Measurements from ENCODE around the gene EEF1AKMT3. TPM values are rescaled to one million over a fixed set of nuclear protein-coding genes. Genes with fewer than 3 reads are reported as not detected.

Gene EEF1AKMT3
- polyA plus RNA-seq, 4 donors = 9.1 to 13.5 (median 12.4) TPM

GRCh38 chr12:57780284-57780897, 8.0 kb downstream of the EEF1AKMT3 start:
- no peak for DNase-seq (ENCODE audit: low read depth in 4 of 4, low spot score in 2 of 4)

GRCh38 chr12:57781244-57781643, 8.8 kb downstream of the EEF1AKMT3 start:
- DNase-seq (ENCODE audit: low read depth in 4 of 4, low spot score in 2 of 4) = no peak

- no peak for DNase-seq (ENCODE audit: low read depth in 4 of 4, low spot score in 2 of 4)
Measured at GRCh38 chr12:57781801-57782200, 9.4 kb downstream of the EEF1AKMT3 start.

DNA sequence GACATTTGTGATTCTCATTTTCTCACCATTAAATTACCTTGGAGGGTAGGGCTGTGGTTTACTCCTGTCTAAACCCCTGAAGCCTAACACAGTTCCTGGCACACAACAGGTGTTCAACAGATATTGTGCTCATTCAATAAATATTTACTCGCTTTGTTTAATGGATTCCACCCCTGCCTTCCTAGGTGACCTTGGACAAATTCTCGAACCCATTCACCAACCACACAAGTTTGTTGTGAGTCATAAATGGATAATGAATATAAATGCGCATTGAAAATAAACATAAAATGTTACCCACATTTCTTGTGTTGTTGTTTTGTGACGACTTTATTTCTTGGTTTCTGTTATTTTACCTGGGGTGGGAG, 9.8 kb downstream of the EEF1AKMT3 start:
- DNase-seq (ENCODE audit: low read depth in 4 of 4, low spot score in 2 of 4) = no peak

DNA sequence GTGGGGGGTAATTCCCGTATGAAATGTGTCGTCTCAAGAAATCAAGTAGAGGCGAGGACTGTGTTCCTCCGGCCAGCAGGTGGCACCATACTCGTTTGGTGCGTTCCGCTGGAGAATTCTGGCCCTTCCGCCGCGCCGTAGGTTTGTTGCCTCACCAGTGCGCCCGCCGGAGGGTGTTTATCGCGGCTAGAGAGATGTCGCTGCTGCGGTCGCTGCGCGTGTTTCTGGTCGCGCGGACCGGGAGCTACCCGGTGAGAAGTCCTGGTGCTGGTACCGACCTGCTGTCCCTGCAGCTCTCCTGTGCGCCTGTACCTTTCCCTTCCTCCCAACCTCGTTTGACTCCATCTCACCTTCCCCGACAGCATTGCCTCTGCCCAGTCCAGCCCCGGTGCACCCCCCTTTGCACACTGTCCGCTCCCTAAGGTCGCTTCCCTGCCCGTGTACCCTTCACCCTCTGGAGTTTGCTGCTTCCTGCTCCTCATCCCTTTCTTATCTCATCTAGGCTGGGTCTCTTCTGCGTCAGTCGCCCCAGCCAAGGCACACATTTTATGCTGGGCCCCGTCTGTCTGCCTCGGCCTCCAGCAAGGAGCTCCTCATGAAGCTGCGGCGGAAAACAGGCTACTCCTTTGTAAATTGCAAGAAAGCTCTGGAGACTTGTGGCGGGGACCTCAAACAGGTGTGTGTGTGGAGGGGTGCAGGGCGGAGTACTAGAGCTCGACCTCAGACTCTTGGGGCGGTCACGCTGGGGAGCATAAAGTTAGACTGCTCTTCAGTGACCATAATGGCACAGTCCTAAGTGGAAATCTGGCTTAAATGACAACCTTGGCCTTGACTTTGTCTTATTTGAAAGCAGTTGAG, 10.4 kb downstream of the EEF1AKMT3 start, which contains the start of gene TSFM:
Gene TSFM, plus strand, starts transcription at position 180 of the 858 bp plus-strand sequence. Its CDS starts 15 bp downstream, at position 195.
- peak; percentile 67 to 95 (median 87) for DNase-seq (ENCODE audit: low read depth in 4 of 4, low spot score in 2 of 4)

- no peak for DNase-seq (ENCODE audit: low read depth in 4 of 4, low spot score in 2 of 4)
Measured at GRCh38 chr12:57783466-57783801, 11.0 kb downstream of the EEF1AKMT3 start.

DNA sequence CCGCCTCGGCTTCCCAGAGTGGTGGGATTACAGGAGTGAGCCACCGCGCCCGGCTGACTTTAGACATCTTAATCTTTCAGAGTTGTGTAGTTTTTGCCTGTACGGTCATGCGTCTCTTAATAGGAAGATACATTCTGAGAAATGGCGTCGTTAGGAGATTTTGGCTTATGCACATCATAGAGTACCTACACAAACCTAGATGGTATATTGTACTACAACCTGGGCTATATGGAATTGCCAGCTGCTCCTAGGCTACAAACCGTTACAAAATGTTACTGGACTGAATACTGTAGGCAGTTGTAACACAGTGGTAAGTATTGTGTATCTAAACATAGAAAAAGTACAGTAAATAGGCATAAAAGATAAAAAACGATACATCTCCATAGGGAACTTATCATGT, 11.4 kb downstream of the EEF1AKMT3 start:
- no peak for DNase-seq (ENCODE audit: low read depth in 4 of 4, low spot score in 2 of 4)

DNA sequence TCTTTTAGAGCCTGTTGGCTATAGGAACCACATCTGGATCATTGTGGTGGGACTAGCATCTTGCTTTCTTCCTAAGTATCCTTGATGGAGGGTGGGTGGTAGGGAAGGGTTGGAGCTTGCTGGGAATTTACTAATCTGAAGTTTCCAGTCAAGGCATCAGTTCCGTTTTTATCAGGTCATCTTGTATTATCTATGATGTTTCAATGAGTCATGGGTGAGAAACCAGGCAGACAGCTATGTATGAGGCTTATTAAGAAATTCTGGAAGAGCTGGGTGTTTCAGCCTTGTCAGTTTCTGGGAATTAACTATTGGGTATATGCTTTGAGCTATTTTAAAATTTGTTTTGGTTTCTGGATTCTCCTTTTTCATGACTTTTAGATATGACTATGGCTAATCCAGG, 21.5 kb downstream of the EEF1AKMT3 start:
- no peak for DNase-seq (ENCODE audit: low read depth in 4 of 4, low spot score in 2 of 4)

- DNase-seq (ENCODE audit: low read depth in 4 of 4, low spot score in 2 of 4) = no peak
Measured at GRCh38 chr12:57795354-57795753, 22.9 kb downstream of the EEF1AKMT3 start.

- no peak for DNase-seq (ENCODE audit: low read depth in 4 of 4, low spot score in 2 of 4)
Measured at GRCh38 chr12:57796996-57797395, 24.6 kb downstream of the EEF1AKMT3 start.

DNA sequence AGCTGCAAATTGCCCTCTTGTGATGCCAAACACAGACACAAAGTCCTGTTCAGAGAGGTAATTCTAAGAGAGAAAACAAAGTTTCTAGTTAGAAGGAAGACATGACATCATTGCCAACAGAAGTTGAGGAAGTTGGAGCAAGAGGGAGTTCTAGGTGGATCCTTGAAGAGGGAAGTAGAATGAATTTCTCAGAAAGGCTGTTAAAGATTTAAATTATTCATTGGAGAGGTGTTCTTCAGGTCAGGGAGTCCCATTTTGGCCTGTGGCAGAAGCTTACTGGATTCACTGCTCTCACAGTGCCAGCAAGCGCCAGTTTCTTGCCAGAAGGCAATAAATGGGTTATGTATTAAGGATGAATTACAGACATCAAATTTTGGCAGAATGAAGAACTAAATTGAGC, 25.5 kb downstream of the EEF1AKMT3 start:
- no peak for DNase-seq (ENCODE audit: low read depth in 4 of 4, low spot score in 2 of 4)

- no peak for DNase-seq (ENCODE audit: low read depth in 4 of 4, low spot score in 2 of 4)
Measured at GRCh38 chr12:57800965-57801364, 28.6 kb downstream of the EEF1AKMT3 start.

GRCh38 chr12:57802607-57803006, 30.2 kb downstream of the EEF1AKMT3 start:
- DNase-seq (ENCODE audit: low read depth in 4 of 4, low spot score in 2 of 4) = no peak

- DNase-seq (ENCODE audit: low read depth in 4 of 4, low spot score in 2 of 4) = no peak
Measured at GRCh38 chr12:57803319-57803893, 31.0 kb downstream of the EEF1AKMT3 start.

DNA sequence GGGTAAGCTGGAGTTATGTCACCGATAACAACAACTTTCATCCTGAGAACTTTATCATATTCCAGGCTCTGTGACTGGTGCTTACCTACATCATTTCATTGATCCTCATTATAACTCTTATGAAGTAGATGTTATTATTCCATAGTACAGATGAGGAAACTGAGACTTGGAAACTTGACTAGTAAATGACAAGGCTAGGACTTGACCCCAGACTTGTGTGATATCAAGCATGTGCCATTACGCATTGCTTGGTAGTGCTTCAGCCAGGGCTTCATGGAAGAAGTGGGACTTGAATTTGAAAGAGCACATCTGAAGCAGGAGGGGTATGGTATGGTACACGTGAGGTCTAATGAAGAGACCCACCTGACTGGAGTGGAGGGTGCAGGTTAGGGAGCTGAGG, 34.3 kb downstream of the EEF1AKMT3 start:
- no peak for DNase-seq (ENCODE audit: low read depth in 4 of 4, low spot score in 2 of 4)

DNA sequence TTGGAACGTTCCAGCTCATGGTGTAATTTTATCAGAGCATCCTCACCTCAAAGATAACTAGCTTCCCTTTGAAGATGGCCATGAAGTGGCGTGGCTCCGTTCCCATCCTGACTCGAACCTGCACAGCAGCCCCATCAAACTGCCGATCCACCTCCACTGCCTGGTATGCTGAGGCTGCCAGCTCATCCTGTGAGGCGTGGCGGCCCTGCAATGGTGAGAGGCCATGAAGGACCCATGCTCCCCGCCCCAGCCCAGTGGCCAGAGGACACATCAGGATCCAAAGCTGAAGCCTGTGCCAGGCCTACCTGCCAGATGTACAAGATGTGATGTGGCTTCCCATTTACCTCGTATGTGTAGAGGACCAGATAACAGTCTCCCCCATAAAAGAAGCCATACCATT, 34.9 kb downstream of the EEF1AKMT3 start:
- DNase-seq (ENCODE audit: low read depth in 4 of 4, low spot score in 2 of 4) = no peak

- no peak for DNase-seq (ENCODE audit: low read depth in 4 of 4, low spot score in 2 of 4)
Measured at GRCh38 chr12:57808351-57808750, 35.9 kb downstream of the EEF1AKMT3 start.

DNA sequence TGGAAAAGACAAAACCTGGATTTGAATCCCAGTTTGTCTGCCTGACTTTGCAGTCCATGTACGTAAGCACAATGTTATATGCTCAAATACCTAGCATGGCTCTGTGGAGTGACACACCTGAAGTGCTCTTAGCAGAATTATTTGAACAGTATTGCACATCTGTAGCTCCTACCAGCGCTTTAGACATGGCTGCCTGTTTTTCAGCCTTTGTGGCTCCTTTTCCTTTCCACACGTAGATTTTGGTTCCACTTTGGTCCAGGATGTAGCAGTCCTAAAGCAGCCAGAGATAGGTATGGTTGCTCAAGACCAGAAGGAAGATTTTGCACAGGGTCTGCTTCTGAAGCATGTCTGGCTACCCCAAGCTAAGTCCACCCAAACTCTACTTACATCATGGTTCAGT, 37.0 kb downstream of the EEF1AKMT3 start:
- no peak for DNase-seq (ENCODE audit: low read depth in 4 of 4, low spot score in 2 of 4)

DNA sequence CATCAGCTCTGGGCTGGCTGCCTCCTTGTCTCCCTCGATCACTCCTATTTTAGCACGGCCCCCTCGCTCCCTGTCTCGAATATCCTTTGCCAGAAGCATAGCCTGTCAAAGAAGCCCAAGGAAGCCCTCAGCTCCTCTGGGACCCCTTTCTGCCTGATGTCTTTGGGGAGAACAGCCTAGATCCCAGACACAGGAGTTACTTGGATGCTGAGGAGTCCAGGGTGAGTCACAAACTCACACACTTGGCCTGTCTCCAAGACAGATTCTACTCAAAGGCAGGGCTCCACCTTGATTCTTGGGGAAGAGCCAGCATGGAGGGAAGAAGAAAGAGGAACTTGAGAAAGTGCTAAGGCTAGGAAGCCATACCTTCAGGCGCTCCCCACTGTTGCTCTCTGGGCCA, 38.0 kb downstream of the EEF1AKMT3 start:
- DNase-seq (ENCODE audit: low read depth in 4 of 4, low spot score in 2 of 4) = no peak

DNA sequence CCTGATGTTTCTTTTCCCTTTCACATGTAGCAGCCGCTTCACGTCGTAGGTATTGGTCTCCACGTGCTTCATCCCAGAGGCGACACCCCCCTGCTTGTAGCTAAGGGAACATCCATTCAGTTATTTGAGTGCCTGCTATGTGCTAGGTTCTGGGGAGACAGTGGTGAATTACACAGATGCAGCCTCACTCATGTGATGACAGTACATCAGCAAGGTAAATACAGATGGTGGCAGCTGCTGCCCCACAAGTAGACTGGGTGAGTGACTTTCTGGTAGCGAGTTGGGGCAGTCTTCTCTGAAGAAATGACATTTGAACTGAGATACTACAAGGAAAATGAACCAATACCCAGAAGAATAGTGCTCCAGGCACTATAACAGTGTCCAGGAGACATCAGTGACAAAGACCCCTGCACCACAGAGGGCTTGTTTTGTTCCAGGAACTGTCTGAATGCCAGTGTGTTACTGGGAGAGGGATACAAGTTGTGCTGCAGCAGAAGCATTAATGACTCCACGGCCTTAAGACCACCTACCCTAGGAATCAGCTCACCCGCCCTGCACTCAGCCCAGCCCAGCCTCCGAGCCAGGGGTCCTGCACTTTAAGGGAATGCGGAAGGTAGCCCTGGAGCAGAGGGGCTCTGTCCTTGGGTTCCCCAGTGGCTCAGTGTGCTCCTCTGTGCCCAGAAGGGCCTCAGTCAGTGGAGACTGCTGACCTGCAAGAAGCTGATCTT, 38.8 kb downstream of the EEF1AKMT3 start:
- DNase-seq (ENCODE audit: low read depth in 4 of 4, low spot score in 2 of 4) = no peak
